Osteocyte (in vitro differentiated cells): Measurements from ENCODE around the gene ATP1B3. TPM values are rescaled to one million over a fixed set of nuclear protein-coding genes. Genes with fewer than 3 reads are reported as not detected.
"Not testable (repeated sequence)": the region's sequence is repeated elsewhere in the genome, so short reads cannot be mapped to it uniquely, and the experiment has no call there.

Source experiments
- DNase-seq: peaks from one replicate; pipeline ENCODE4 v3.0.0; 2021; ENCODE audit warnings: mixed read lengths; ENCODE audit not compliant: unreplicated experiment; ENCODE audit errors: extremely low spot score
- H3K27ac Mint-ChIP-seq: one replicate; pipeline ENCODE4 v1.8.0; 2021; ENCODE audit warnings: mild to moderate bottlenecking, mixed read lengths; ENCODE audit not compliant: unreplicated experiment
- H3K27me3 Mint-ChIP-seq: one replicate; pipeline ENCODE4 v1.8.0; 2021; ENCODE audit warnings: mixed read lengths; ENCODE audit not compliant: unreplicated experiment
- H3K36me3 Mint-ChIP-seq: one replicate; pipeline ENCODE4 v1.8.0; 2021; ENCODE audit warnings: mixed read lengths; ENCODE audit not compliant: unreplicated experiment
- H3K4me1 Mint-ChIP-seq: one replicate; pipeline ENCODE4 v1.8.0; 2021; ENCODE audit warnings: mixed read lengths; ENCODE audit not compliant: unreplicated experiment
- H3K4me3 Mint-ChIP-seq: one replicate; pipeline ENCODE4 v1.8.0; 2021; ENCODE audit warnings: mild to moderate bottlenecking, moderate library complexity, mixed read lengths; ENCODE audit not compliant: unreplicated experiment
- H3K9me3 Mint-ChIP-seq: one replicate; pipeline ENCODE4 v1.8.0; 2021; ENCODE audit warnings: mixed read lengths; ENCODE audit not compliant: unreplicated experiment
- total RNA-seq: library from RNA; stranded (reverse); gene quantifications from 2 replicates; pipeline ENCODE4 v1.2.1, GENCODE V29; 2021
- TF ChIP-seq, protein P1 (sequence below): fragments of 200-600 bp; sonication (generic); IDR thresholded peaks from 2 replicates; pipeline ENCODE4 v1.5.0; 2021; ENCODE audit warnings: antibody characterized with exemption, mild to moderate bottlenecking, moderate library complexity

ATP1B3 gene
- total RNA-seq, 1 donor from 2014 or later, result 139 TPM

GRCh38 chr3:141965471-141965870 is 89.0 kb downstream of the ATP1B3 start:
- Mint-ChIP-seq H3K4me1 (peaks cover 12% of the 10 kb centered on the region), H3K27me3 (no peaks in the 10 kb centered on the region), H3K27ac (no peak overlapping the region)

DNA sequence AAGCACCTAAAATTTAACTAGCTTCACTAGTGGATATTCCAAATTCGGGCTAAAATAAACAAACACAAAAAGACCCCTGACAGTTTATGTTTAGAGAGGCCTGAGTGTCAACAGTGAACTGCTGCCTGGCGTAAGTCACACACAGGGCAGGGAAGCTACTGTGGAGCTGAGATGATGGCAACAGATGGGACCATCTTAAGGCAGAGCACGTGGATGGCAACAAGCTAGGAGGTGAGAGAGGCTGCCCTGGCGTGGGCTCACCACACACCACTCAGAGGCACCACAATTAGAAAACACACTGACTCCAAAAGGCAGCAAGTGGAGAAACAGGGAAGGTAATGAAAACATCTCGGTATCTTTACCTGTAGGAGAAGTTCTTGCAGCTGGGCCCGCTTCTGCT is 93.3 kb downstream of the ATP1B3 start:
- Mint-ChIP-seq H3K36me3 (peaks cover 10% of the 10 kb centered on the region), H3K27ac (peak overlapping the region; percentile 0), H3K9me3 (no peaks in the 10 kb centered on the region), H3K4me3 (no peak overlapping the region), H3K4me1 (peaks cover 2% of the 10 kb centered on the region), H3K27me3 (no peaks in the 10 kb centered on the region)
- TF ChIP-seq, protein P1, sequence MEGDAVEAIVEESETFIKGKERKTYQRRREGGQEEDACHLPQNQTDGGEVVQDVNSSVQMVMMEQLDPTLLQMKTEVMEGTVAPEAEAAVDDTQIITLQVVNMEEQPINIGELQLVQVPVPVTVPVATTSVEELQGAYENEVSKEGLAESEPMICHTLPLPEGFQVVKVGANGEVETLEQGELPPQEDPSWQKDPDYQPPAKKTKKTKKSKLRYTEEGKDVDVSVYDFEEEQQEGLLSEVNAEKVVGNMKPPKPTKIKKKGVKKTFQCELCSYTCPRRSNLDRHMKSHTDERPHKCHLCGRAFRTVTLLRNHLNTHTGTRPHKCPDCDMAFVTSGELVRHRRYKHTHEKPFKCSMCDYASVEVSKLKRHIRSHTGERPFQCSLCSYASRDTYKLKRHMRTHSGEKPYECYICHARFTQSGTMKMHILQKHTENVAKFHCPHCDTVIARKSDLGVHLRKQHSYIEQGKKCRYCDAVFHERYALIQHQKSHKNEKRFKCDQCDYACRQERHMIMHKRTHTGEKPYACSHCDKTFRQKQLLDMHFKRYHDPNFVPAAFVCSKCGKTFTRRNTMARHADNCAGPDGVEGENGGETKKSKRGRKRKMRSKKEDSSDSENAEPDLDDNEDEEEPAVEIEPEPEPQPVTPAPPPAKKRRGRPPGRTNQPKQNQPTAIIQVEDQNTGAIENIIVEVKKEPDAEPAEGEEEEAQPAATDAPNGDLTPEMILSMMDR, result no peak
- DNase-seq, result no peak

More at GRCh38 chr3:141965471-141965870, 89.0 kb downstream of the ATP1B3 start:
- TF ChIP-seq, protein P1, result no peak
- Mint-ChIP-seq H3K36me3 (peaks cover 9% of the 10 kb centered on the region), H3K4me3 (no peak overlapping the region), H3K9me3 (no peaks in the 10 kb centered on the region)
- no peak for DNase-seq

DNA sequence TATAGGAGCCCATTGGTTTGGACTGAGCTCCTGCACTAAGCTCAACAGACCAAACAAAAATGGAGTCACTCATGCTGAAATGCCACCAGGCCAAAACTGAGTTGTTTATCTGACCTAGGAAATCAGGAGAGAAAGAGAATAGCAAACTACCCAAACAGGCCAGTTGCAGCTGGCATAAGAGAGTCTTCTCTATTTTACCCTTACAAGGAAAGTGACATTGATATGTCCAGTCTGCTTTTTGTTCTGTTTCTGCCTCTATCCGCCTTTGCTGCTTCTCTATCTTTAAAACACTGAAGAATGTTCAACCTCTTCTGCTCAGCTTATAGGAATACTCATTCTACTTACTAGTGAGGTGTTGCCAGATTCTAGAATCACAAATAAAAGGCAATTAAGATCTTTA is 95.1 kb downstream of the ATP1B3 start:
- Mint-ChIP-seq H3K9me3 (no peaks in the 10 kb centered on the region), H3K27ac (no peak overlapping the region), H3K4me1 (peaks cover 2% of the 10 kb centered on the region), H3K4me3 (no peak overlapping the region), H3K36me3 (peaks cover 15% of the 10 kb centered on the region), H3K27me3 (no peaks in the 10 kb centered on the region)
- TF ChIP-seq, protein P1, result no peak
- DNase-seq, result no peak

GRCh38 chr3:141972399-141972798 is 96.0 kb downstream of the ATP1B3 start:
- no peak for DNase-seq
- Mint-ChIP-seq H3K27ac (no peak overlapping the region), H3K4me3 (no peak overlapping the region), H3K27me3 (no peaks in the 10 kb centered on the region), H3K9me3 (no peaks in the 10 kb centered on the region), H3K36me3 (peaks cover 18% of the 10 kb centered on the region), H3K4me1 (peaks cover 2% of the 10 kb centered on the region)
- TF ChIP-seq, protein P1, result no peak

- H3K4me1 Mint-ChIP-seq, H3K27me3 Mint-ChIP-seq, DNase-seq, H3K4me3 Mint-ChIP-seq, H3K9me3 Mint-ChIP-seq, H3K27ac Mint-ChIP-seq: not testable (repeated sequence)
- H3K36me3 Mint-ChIP-seq, result peaks cover 26% of the 10 kb centered on the region
Measured at GRCh38 chr3:141974777-141975176, 98.3 kb downstream of the ATP1B3 start.

Other genes with a start within 250 kb of the ATP1B3 start
- 84.3 and 87.4 TPM in 2 replicates for gene RNF7, start 138.3 kb upstream of the ATP1B3 start, total RNA-seq
- gene GRK7, start 113.2 kb upstream of the ATP1B3 start, total RNA-seq, result not detected in 2 replicates